Heart left ventricle (tissue), 16 donors: ENCODE data around the gene PHF24. TPM values are rescaled to one million over a fixed set of nuclear protein-coding genes. Genes with fewer than 3 reads are reported as not detected.

Experiments used
- ATAC-seq, 4 donors: fragments of 200-7000 bp; cut with Tn5 transposase; one replicate each; pipeline ENCODE4 v1.9.1; 2020 to 2022; ENCODE audit warnings: moderate library complexity in 4 of 4, mild to moderate bottlenecking in 3 of 4, moderate number of reproducible peaks in 1 of 4
- DNase-seq, 5 donors: peaks; one replicate each; pipeline ENCODE4 v3.0.0-alpha.2; 2020
- H3K27ac ChIP-seq, 12 donors: fragments of 200-600 bp; sonication (generic) in 4 of 12; one replicate each; pipeline versions ENCODE4 v1.5.0 to v1.8.0; 2016 to 2022; ENCODE audit warnings: mild to moderate bottlenecking in 2 of 12
- H3K27me3 ChIP-seq, 9 donors: fragments of 200-600 bp; sonication (generic) in 2 of 9; one replicate each; pipeline versions ENCODE4 v1.5.1 to v1.8.0; 2016 to 2022; ENCODE audit warnings: mild to moderate bottlenecking in 3 of 9
- H3K36me3 ChIP-seq, 9 donors: fragments of 200-600 bp; sonication (generic) in 2 of 9; one replicate each; pipeline versions ENCODE4 v1.5.0 to v1.8.0; 2018 to 2022; ENCODE audit warnings: mild to moderate bottlenecking in 2 of 9
- H3K4me1 ChIP-seq, 12 donors: fragments of 200-600 bp; sonication (generic) in 4 of 12; one replicate each; pipeline versions ENCODE4 v1.5.0 to v1.8.0; 2016 to 2022; ENCODE audit warnings: mild to moderate bottlenecking in 3 of 12
- H3K4me3 ChIP-seq, 12 donors: fragments of 200-600 bp; sonication (generic) in 4 of 12; one replicate each; pipeline versions ENCODE4 v1.5.0 to v1.8.0; 2017 to 2022; ENCODE audit warnings: mild to moderate bottlenecking in 9 of 12, moderate library complexity in 4 of 12
- H3K9me3 ChIP-seq, 12 donors: fragments of 200-600 bp; sonication (generic) in 4 of 12; one replicate each; pipeline versions ENCODE4 v1.5.0 to v1.8.0; 2016 to 2022; ENCODE audit warnings: mild to moderate bottlenecking in 1 of 12
- POLR2A ChIP-seq, 2 donors: fragments of 450-650 bp; IDR thresholded peaks; one replicate each; pipeline ENCODE4 v1.6.1; 2017; ENCODE audit warnings: antibody characterized with exemption in 2 of 2, mild to moderate bottlenecking in 2 of 2, moderate library complexity in 2 of 2
- WGBS, 4 donors: extraction: QIAGEN DNeasy Blood & Tissue Kit in 2 of 4; methylation state at CpG; one replicate each; pipeline versions ENCODE4 v1.1.5 to v1.1.7; 2013 to 2018; 5-methylcytosine and 5-hydroxymethylcytosine counted together
- intact Hi-C, 10 donors: fragments of 100-400 bp; cut with DNase I; formaldehyde crosslinking; loops; one replicate each; pipeline versions ENCODE4 v1.11.1 to v1.14.2; 2022
- polyA plus RNA-seq, 2 donors: library from polyadenylated mRNA; stranded (reverse); fragments of 200-250 nt; gene quantifications; one replicate each; pipeline ENCODE4 v1.2.3, GENCODE V29; 2013
- total RNA-seq, 9 donors: library from RNA; depleted of rRNA in 2 of 9; stranded (reverse); fragments of >200 nt in 2 of 9; fragmentation: NEBNext Ultra II Directional in 3 of 9; extraction: Animal tissue kit (Norgen Biotek cat#: 25700) in 3 of 9; gene quantifications; one replicate each; pipeline versions ENCODE4 v1.1.0 to v1.2.4, GENCODE V29; 2016 to 2023
- TF ChIP-seq, protein P1 (sequence below), 12 donors: fragments of 200-600 bp; sonication (generic) in 4 of 12; IDR thresholded peaks; one replicate each; pipeline versions ENCODE4 v1.5.0 to v1.8.0; 2018 to 2022; ENCODE audit warnings: antibody characterized with exemption in 12 of 12, mild to moderate bottlenecking in 5 of 12
- donor health status: ischemic (EF 13 %, LVEDD 7.1; RV severe dilation, severe dysfunction).
- donor health status: healthy with polysubstance abuse.
- donor health status: DM: no; HTN: yes; CAD: no.
- donor health status: DM: no; HTN: no; CAD: no.
- donor health status: ischemic (EF 25% LVEDD 6.9; RV normal size, moderate dysfunction).
- donor health status: ischemic (EF 25% LVEDD 5.7; RV mildly dilated, moderate dysfunction).
- donor health status: healthy.
- donor health status: DM: yes; HTN: yes; CAD: no.
- donor health status: ischemic (EF 35%, LVEDD 5.7; RV mildly dilated, moderate dysfunction).
- donor health status: nonischemic (EF 11% LVEDD 7.7; RV severe dilation, severe dysfunction).
- donor health status: DM: yes; HTN: yes; CAD: no.
- donor health status: PGD.
- donor health status: ischemic (EF 29% LVEDD 5.4; RV normal size, mild dysfunction).
- donor health status: nonischemic (EF 23%, LVEDD 6.1; RV moderate dilation, normal function).

The PHF24 gene
- total and polyA plus RNA-seq, 11 donors = 0.06 to 2.2 (median 0.24) TPM; not detected in 1

DNA sequence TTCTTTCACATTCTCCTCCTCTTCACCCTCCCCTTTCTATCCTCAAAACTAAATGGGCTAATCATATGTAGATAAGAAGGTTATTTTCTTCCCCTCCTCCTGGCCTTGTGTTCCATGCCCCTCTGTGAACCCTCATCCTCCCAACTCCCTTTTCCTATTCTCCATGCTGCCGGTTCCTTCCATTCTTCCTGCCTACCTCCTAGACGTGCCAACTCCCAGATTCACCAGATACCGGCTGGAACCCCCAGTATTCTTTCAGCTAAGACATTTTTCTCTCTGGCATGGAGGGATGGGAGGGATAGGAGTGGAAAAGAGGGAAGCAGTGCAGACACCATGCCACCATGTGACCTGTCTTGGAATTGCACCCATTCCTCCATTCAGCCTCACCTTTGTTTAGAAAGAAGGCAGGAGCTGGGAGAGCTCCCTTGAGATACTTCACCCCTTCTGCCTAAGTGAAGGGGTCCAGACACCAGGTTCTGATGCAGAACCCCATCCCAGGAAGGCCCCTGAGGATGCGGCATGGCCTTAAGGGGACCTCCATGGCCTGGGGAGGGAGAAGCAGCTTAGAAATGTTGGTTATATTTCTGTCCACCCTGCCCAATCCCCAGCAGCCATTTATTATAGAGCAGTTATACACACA, 36.3 kb downstream of the PHF24 start:
- H3K4me1 ChIP-seq = peaks cover 8 to 88% (median 59%) of the 10 kb centered on the region in 12 donors
- 19 to 27% (median 21%) methylated on average over 4 of the region's 4 CpGs for WGBS, 4 donors
- DNase-seq (peak in 1 of 5 donors; percentile 41), ATAC-seq (peak in 1 of 4 donors; percentile 13)
- TF ChIP-seq, protein P1, sequence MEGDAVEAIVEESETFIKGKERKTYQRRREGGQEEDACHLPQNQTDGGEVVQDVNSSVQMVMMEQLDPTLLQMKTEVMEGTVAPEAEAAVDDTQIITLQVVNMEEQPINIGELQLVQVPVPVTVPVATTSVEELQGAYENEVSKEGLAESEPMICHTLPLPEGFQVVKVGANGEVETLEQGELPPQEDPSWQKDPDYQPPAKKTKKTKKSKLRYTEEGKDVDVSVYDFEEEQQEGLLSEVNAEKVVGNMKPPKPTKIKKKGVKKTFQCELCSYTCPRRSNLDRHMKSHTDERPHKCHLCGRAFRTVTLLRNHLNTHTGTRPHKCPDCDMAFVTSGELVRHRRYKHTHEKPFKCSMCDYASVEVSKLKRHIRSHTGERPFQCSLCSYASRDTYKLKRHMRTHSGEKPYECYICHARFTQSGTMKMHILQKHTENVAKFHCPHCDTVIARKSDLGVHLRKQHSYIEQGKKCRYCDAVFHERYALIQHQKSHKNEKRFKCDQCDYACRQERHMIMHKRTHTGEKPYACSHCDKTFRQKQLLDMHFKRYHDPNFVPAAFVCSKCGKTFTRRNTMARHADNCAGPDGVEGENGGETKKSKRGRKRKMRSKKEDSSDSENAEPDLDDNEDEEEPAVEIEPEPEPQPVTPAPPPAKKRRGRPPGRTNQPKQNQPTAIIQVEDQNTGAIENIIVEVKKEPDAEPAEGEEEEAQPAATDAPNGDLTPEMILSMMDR (IDR thresholded peaks at IDR 0.05) = peak in 11 of 12 donors; percentile 21 to 73 (median 48)
- no peak for TF ChIP-seq POLR2A (IDR thresholded peaks at IDR 0.05)
- peaks cover 0 to 32% (median 20%) of the 10 kb centered on the region in 9 donors for H3K36me3 ChIP-seq
- H3K27me3 ChIP-seq = no peaks in the 10 kb centered on the region
- H3K9me3 ChIP-seq = no peaks in the 10 kb centered on the region
- intact Hi-C loops = loop anchor here in 3 of 10 donors (2.0 to 5.0 kb wide), 2 partner anchors 76 to 78 kb away; partner anchors contain the start of gene VCP (in 2 of the 3)
- peak overlapping the region in 10 of 12 donors; percentile 20 to 50 (median 32) for H3K4me3 ChIP-seq
- H3K27ac ChIP-seq = peak overlapping the region in 11 of 12 donors; percentile 89 to 99 (median 96)

DNA sequence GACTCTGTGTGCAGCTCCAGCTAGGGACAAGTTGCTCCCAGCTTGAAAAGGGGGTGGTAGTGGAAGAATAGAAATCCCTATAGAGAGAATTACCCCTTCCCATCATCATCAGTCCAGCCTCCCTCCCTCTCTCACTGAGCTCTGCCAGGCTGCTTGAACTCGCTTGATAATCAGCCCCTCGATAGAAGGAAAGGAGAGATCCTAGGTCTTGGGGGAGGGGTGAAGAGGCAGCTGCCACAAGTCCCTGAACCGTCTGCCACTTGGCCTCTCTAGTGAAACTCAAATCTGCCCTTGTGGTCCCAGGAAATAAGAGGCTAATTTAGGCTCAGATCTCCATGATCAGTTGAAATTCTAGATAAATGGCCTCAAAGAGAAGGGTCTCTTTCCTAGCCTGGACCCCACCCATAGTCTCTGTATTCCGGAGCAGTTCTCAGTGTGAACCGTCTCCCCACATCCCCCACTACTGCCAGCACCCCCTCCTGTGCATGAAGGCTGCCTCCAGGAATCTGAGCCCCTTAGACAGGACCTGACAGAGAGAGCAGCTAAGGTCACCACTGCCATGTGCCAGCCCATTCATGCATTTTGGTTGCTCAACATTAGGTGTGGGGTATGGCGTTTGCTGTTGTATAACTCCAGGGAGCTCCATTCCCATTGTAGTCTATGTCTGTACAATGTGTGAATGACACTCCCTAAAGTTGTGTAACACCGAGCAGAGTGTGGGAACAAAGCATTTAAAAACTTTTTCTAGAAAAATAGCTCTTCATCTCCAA, 37.0 kb downstream of the PHF24 start:
- Histone ChIP-seq H3K9me3 (no peaks in the 10 kb centered on the region), H3K4me1 (peaks cover 8 to 84% (median 56%) of the 10 kb centered on the region in 12 donors), H3K27me3 (no peaks in the 10 kb centered on the region), H3K4me3 (peak overlapping the region in 10 of 12 donors; percentile 20 to 50 (median 32)), H3K36me3 (peaks cover 0 to 32% (median 20%) of the 10 kb centered on the region in 9 donors), H3K27ac (peak overlapping the region in 11 of 12 donors; percentile 89 to 99 (median 96))
- DNase-seq = peak in 1 of 5 donors; percentile 45
- ATAC-seq = peak in 2 of 4 donors; percentile 4 to 11
- 32 to 44% (median 38%) methylated on average over 7 of the region's 7 CpGs for WGBS, 4 donors
- intact Hi-C loops = loop anchor here in 3 of 10 donors (2.0 to 5.0 kb wide), 2 partner anchors 76 to 77 kb away; partner anchors contain the start of gene VCP (in 2 of the 3)
- no peak for TF ChIP-seq POLR2A (IDR thresholded peaks at IDR 0.05)
- TF ChIP-seq, protein P1 (IDR thresholded peaks at IDR 0.05) = no peak

DNA sequence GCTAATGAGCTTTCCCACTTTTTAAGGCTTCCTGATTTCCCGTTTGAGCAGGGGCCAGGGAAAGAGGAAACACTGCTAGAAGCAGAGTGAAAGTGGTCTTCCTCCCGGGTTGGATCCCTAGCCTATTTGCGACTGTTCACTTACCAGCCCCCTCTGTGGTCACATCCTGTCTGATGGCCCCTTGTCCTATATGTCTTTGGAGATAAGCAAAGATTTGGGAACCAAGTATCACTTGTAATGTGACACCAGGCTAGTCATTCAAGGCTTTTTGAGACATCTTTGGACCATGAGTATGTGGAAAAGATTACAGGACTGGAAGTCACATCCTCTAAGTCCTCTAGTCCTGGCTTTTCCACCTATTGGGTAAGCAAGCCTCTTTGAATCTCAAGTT, 37.6 kb downstream of the PHF24 start:
- intact Hi-C loops = loop anchor here in 1 of 10 donors (2.0 kb wide), 1 partner anchor 75 kb away; no protein-coding TSS in a partner anchor
- no peak for TF ChIP-seq POLR2A (IDR thresholded peaks at IDR 0.05)
- TF ChIP-seq, protein P1 (IDR thresholded peaks at IDR 0.05) = no peak
- no peak for DNase-seq
- peaks cover 8 to 78% (median 51%) of the 10 kb centered on the region in 12 donors for H3K4me1 ChIP-seq
- no peaks in the 10 kb centered on the region for H3K27me3 ChIP-seq
- peak overlapping the region in 6 of 12 donors; percentile 24 to 50 (median 35) for H3K4me3 ChIP-seq
- H3K36me3 ChIP-seq = peaks cover 0 to 32% (median 20%) of the 10 kb centered on the region in 9 donors
- H3K9me3 ChIP-seq = no peaks in the 10 kb centered on the region
- no peak for ATAC-seq
- 23 to 30% (median 28%) methylated on average over 3 of the region's 3 CpGs for WGBS, 4 donors
- peak overlapping the region in 10 of 12 donors; percentile 91 to 99 (median 96) for H3K27ac ChIP-seq
